H9 (cell line): Measurements from ENCODE around the gene ACMSD. TPM values are rescaled to one million over a fixed set of nuclear protein-coding genes. Genes with fewer than 3 reads are reported as not detected.

Experiments
- DNase-seq: peaks from one replicate; pipeline ENCODE4 v3.0.0-alpha.2; 2017
- H2AFZ ChIP-seq: one replicate; pipeline ENCODE4 v1.6.1; 2013; ENCODE audit warnings: mild to moderate bottlenecking, low read length, control low read depth, moderate library complexity
- H2AK5ac ChIP-seq: 2 replicates; pipeline ENCODE4 v1.6.1; 2013; ENCODE audit warnings: low read length, control low read depth, mixed read lengths; ENCODE audit not compliant: insufficient read length
- H2BK120ac ChIP-seq: one replicate; pipeline ENCODE4 v1.6.1; 2013; ENCODE audit warnings: low read depth, mild to moderate bottlenecking, low read length, control low read depth, inconsistent platforms; ENCODE audit not compliant: poor library complexity, severe bottlenecking
- H2BK12ac ChIP-seq: 2 replicates; pipeline ENCODE4 v1.6.1; 2013; ENCODE audit warnings: low read length, control low read depth, mixed read lengths, low read depth; ENCODE audit not compliant: insufficient read length
- H2BK15ac ChIP-seq: 2 replicates; pipeline ENCODE4 v1.6.1; 2013; ENCODE audit warnings: low read depth, low read length, control low read depth
- H2BK20ac ChIP-seq: one replicate; pipeline ENCODE4 v1.6.1; 2013; ENCODE audit warnings: low read depth, mild to moderate bottlenecking, low read length, control low read depth, inconsistent platforms; ENCODE audit not compliant: poor library complexity, severe bottlenecking
- H2BK5ac ChIP-seq: 2 replicates; pipeline ENCODE4 v1.6.1; 2013; ENCODE audit warnings: low read length, control low read depth, mixed read lengths; ENCODE audit not compliant: insufficient read length
- H3K14ac ChIP-seq: 2 replicates; pipeline ENCODE4 v1.6.1; 2013; ENCODE audit warnings: low read length, control low read depth; ENCODE audit not compliant: insufficient read depth
- H3K18ac ChIP-seq: 2 replicates; pipeline ENCODE4 v1.6.1; 2013; ENCODE audit warnings: low read depth, mild to moderate bottlenecking, mixed read lengths, low read length, control low read depth; ENCODE audit not compliant: insufficient read length
- H3K23ac ChIP-seq: 2 replicates; pipeline ENCODE4 v1.6.1; 2013; ENCODE audit warnings: low read length, control low read depth, mixed read lengths, low read depth; ENCODE audit not compliant: insufficient read length
- H3K23me2 ChIP-seq: 2 replicates; pipeline ENCODE4 v1.6.1; 2013; ENCODE audit warnings: low read depth, mild to moderate bottlenecking, mixed read lengths, low read length, control low read depth; ENCODE audit not compliant: insufficient read length, poor library complexity, severe bottlenecking
- H3K27ac ChIP-seq: 2 replicates; pipeline ENCODE4 v1.5.1; 2013; ENCODE audit warnings: low read length, control low read depth, mixed read lengths, low read depth; ENCODE audit not compliant: insufficient read length
- H3K27me3 ChIP-seq: 2 replicates; pipeline ENCODE4 v1.6.1; 2013; ENCODE audit warnings: low read length, control low read depth, inconsistent platforms; ENCODE audit not compliant: insufficient read depth
- H3K4ac ChIP-seq: 2 replicates; pipeline ENCODE4 v1.6.1; 2013; ENCODE audit warnings: low read depth, mild to moderate bottlenecking, control low read depth, inconsistent platforms, low read length, moderate library complexity
- H3K4me1 ChIP-seq: 2 replicates; pipeline ENCODE4 v1.6.1; 2013; ENCODE audit warnings: low read length, control low read depth, inconsistent platforms; ENCODE audit not compliant: insufficient read depth
- H3K4me2 ChIP-seq: 2 replicates; pipeline ENCODE4 v1.6.1; 2013; ENCODE audit warnings: low read length, control low read depth, mixed read lengths; ENCODE audit not compliant: insufficient read length, insufficient read depth
- H3K56ac ChIP-seq: 2 replicates; pipeline ENCODE4 v1.6.1; 2013; ENCODE audit warnings: low read depth, mild to moderate bottlenecking, mixed read lengths, low read length, control low read depth; ENCODE audit not compliant: insufficient read length
- H3K79me1 ChIP-seq: 2 replicates; pipeline ENCODE4 v1.6.1; 2013; ENCODE audit warnings: low read depth, mild to moderate bottlenecking, moderate library complexity, low read length, control low read depth, inconsistent platforms; ENCODE audit not compliant: insufficient read depth, poor library complexity, severe bottlenecking
- H3K79me2 ChIP-seq: 2 replicates; pipeline ENCODE4 v1.6.1; 2013; ENCODE audit warnings: low read length, control low read depth, inconsistent platforms; ENCODE audit not compliant: insufficient read depth
- H3K9ac ChIP-seq: 2 replicates; pipeline ENCODE4 v1.6.1; 2013; ENCODE audit warnings: low read length, control low read depth, mixed read lengths; ENCODE audit not compliant: insufficient read length; ENCODE audit errors: extremely low read depth
- H3K9me3 ChIP-seq: one replicate; pipeline ENCODE4 v1.6.1; 2013; ENCODE audit warnings: low read depth, low read length, inconsistent platforms; ENCODE audit not compliant: control insufficient read depth
- H3T11ph ChIP-seq: one replicate; pipeline ENCODE4 v1.6.1; 2013; ENCODE audit warnings: mild to moderate bottlenecking, low read length, control low read depth, inconsistent platforms
- H4K20me1 ChIP-seq: one replicate; pipeline ENCODE4 v1.6.1; 2013; ENCODE audit not compliant: control insufficient read depth, insufficient read length, insufficient read depth
- H4K5ac ChIP-seq: 2 replicates; pipeline ENCODE4 v1.6.1; 2013; ENCODE audit warnings: low read depth, mild to moderate bottlenecking, mixed read lengths, low read length, control low read depth; ENCODE audit not compliant: insufficient read length
- H4K8ac ChIP-seq: replicated peaks from 2 replicates; pipeline ENCODE4 v1.6.1; 2013; ENCODE audit warnings: low read length, control low read depth, mixed read lengths, low read depth; ENCODE audit not compliant: insufficient read length
- H4K91ac ChIP-seq: 2 replicates; pipeline ENCODE4 v1.6.1; 2013; ENCODE audit warnings: low read depth, mild to moderate bottlenecking, moderate library complexity, mixed read lengths, low read length, control low read depth; ENCODE audit not compliant: insufficient read length
- H3K27ac Mint-ChIP-seq, 3 experiments: 2 replicates in 2 of 3; 3 replicates in 1 of 3; pipeline ENCODE4 v1.8.0; 2020 to 2021; ENCODE audit warnings: mixed read lengths in 3 of 3, mild to moderate bottlenecking in 1 of 3, moderate library complexity in 1 of 3
- H3K27me3 Mint-ChIP-seq: 2 replicates; pipeline ENCODE4 v1.8.0; 2021; ENCODE audit warnings: low read depth, mild to moderate bottlenecking, moderate library complexity, mixed read lengths
- H3K36me3 Mint-ChIP-seq, 3 experiments: 2 replicates in 2 of 3; 3 replicates in 1 of 3; pipeline ENCODE4 v1.8.0; 2020 to 2021; ENCODE audit warnings: low read depth in 3 of 3, mixed read lengths in 3 of 3; ENCODE audit not compliant: insufficient read depth in 1 of 3
- H3K4me1 Mint-ChIP-seq, 2 experiments: 2 replicates each; pipeline ENCODE4 v1.8.0; 2020; ENCODE audit warnings: mixed read lengths in 2 of 2
- H3K4me3 Mint-ChIP-seq, 2 experiments: 2 replicates in 1 of 2; 3 replicates in 1 of 2; pipeline ENCODE4 v1.8.0; 2020 to 2021; ENCODE audit warnings: mild to moderate bottlenecking in 2 of 2, mixed read lengths in 2 of 2, moderate library complexity in 1 of 2
- H3K9me3 Mint-ChIP-seq, 2 experiments: 2 replicates in 1 of 2; 3 replicates in 1 of 2; pipeline ENCODE4 v1.8.0; 2020; ENCODE audit warnings: mild to moderate bottlenecking in 2 of 2, mixed read lengths in 2 of 2, moderate library complexity in 1 of 2
- CTCF ChIP-seq: fragments of 200-600 bp; sonication (generic); conservative IDR thresholded peaks from 3 replicates; pipeline ENCODE4 v1.8.0; 2021; ENCODE audit warnings: antibody characterized with exemption, mild to moderate bottlenecking
- WGBS: extraction: QIAGEN DNeasy Blood & Tissue Kit; methylation state at CpG from one replicate; pipeline ENCODE4 v1.1.7; 2013; ENCODE audit warnings: missing lambda C conversion rate, low lambda C conversion rate, mixed read lengths; ENCODE audit not compliant: insufficient read length; ENCODE audit errors: extremely low coverage; 5-methylcytosine and 5-hydroxymethylcytosine counted together
- total RNA-seq: library from RNA; stranded (reverse); gene quantifications from 2 replicates; pipeline ENCODE4 v1.2.1, GENCODE V29; 2021

Gene ACMSD
- total RNA-seq, 1 experiment from 2014 or later = not detected

GRCh38 chr2:134873152-134873551, 34.7 kb downstream of the ACMSD start:
- no peak for TF ChIP-seq CTCF

More at GRCh38 chr2:134873152-134873551, 34.7 kb downstream of the ACMSD start:
- no peak overlapping the region for H2BK120ac ChIP-seq
- no peak overlapping the region for H3K9ac ChIP-seq
- H3K14ac ChIP-seq = no peak overlapping the region
- no peaks in the 10 kb centered on the region for H3K27me3 ChIP-seq
- H3K4me1 ChIP-seq = no peaks in the 10 kb centered on the region
- H3K27ac ChIP-seq = no peak overlapping the region
- WGBS = no CpG with 5 or more reads among the region's 2 CpGs
- no peak overlapping the region for H3K4me3 Mint-ChIP-seq
- no peak overlapping the region for H3K4me2 ChIP-seq
- H4K5ac ChIP-seq = no peak overlapping the region
- no peaks in the 10 kb centered on the region for H3K9me3 ChIP-seq
- peaks cover 0 to 3% of the 10 kb centered on the region in 2 experiments; a peak in 2 of 5 replicates for H3K9me3 Mint-ChIP-seq
- H4K20me1 ChIP-seq = no peaks in the 10 kb centered on the region
- H3K23me2 ChIP-seq = no peaks in the 10 kb centered on the region
- no peak overlapping the region for H3K18ac ChIP-seq
- no peak overlapping the region for H3K4ac ChIP-seq
- H2BK20ac ChIP-seq = no peak overlapping the region
- H3K36me3 Mint-ChIP-seq = no peaks in the 10 kb centered on the region; a peak in 1 of 7 replicates
- no peak overlapping the region for H2BK15ac ChIP-seq
- H2AFZ ChIP-seq = no peak overlapping the region
- no peak overlapping the region for H3T11ph ChIP-seq
- H2BK12ac ChIP-seq = no peak overlapping the region
- no peak overlapping the region for H2AK5ac ChIP-seq
- no peak overlapping the region for H4K91ac ChIP-seq
- H3K79me2 ChIP-seq = no peaks in the 10 kb centered on the region
- H3K4me1 Mint-ChIP-seq = no peaks in the 10 kb centered on the region; a peak in 1 of 4 replicates
- no peak overlapping the region for H3K27ac Mint-ChIP-seq
- H3K27me3 Mint-ChIP-seq = no peaks in the 10 kb centered on the region
- H3K23ac ChIP-seq = no peak overlapping the region
- no peak overlapping the region for H3K56ac ChIP-seq
- no peak overlapping the region for H4K8ac ChIP-seq
- no peak for DNase-seq
- no peaks in the 10 kb centered on the region for H3K79me1 ChIP-seq
- H2BK5ac ChIP-seq = no peak overlapping the region
